CD4-positive, alpha-beta T cell treated with Interleukin-1 beta for 1 hour (primary cell): ENCODE data around the gene JADE1.

ENCODE experiments used
- DNase-seq, 2 donors: peaks; one replicate each; pipeline ENCODE4 v3.0.0-alpha.2; 2020 to 2022

The JADE1 gene

DNA sequence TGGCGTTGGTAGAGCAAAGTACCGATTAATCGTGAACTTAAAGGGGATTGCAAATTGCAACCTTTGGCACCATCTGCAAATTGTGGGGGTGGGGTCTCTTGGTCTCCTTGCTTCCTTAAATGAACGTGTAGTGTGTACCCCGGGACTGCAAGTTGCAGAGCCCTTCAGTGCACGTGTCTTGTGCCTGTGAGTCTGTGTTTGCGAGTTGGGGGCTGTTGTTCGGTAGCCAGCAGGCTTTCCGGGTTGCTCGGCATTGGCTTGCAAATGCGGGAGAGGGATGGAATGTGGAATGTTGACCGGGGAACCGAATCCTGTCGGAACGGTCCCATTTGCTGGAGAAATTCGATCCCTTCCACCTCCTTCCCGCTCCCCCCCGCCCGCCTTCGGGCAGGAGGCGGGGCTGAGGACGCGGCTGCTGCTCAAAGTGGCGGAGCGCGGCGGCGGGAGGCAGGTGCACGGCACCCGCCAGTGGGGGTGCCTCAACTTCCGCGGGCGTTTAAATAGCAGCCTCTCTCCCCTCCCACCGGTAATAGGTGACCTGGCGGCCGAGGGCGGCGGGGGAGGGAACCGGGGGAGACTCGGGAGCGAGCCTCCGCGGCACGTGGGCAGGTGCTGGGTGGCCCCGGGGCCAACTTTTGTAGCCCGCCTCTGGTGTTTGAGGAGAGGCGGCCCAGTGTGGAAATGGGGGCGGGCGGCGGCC is 1.5 kb downstream of the JADE1 start:
- DNase-seq, result peak; percentile 87 to 88

DNA sequence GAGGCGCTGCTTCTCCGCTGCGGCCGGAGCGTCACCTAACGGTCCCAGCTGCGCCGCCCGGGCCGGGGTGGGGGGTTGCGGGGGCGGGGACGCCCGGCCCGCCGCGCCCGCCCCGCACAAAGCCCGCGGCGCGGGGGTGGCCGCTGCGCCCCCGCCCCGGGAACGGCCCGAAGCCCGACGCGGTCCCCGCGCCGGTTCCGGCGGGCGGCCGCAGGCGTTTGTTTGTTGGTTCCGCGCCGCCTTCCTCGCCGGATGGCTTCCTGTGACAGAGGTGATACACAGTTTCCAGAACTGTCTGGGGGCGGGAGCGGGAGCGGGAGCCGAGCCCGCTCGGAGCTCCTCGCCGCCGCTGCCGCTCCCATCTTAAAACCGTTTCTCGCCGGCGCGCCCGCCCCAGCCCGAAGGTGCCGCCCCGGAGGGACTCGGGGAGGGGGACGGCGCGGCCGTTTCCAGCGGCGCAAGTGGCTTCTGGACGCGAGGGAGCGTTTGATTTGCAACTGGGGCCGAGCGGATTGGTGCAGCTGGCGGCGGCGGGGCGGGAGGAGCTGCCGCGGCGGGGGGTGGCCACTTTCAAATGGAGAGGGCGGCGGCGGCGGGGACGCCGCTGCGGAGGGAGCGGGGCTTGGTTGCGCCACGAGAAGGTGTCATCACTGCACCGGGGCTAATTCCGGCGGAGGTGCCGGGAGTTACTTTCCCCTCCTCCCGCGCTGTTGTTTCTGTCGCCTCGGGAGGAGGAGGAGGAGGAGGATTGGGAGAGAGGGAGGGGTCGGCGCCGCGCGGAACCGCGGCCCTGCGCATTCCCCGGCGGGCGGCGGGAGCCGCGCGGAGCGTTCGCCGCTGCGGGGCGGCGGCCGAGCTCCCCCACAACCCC is 2.3 kb downstream of the JADE1 start:
- peak; percentile 82 for DNase-seq

DNA sequence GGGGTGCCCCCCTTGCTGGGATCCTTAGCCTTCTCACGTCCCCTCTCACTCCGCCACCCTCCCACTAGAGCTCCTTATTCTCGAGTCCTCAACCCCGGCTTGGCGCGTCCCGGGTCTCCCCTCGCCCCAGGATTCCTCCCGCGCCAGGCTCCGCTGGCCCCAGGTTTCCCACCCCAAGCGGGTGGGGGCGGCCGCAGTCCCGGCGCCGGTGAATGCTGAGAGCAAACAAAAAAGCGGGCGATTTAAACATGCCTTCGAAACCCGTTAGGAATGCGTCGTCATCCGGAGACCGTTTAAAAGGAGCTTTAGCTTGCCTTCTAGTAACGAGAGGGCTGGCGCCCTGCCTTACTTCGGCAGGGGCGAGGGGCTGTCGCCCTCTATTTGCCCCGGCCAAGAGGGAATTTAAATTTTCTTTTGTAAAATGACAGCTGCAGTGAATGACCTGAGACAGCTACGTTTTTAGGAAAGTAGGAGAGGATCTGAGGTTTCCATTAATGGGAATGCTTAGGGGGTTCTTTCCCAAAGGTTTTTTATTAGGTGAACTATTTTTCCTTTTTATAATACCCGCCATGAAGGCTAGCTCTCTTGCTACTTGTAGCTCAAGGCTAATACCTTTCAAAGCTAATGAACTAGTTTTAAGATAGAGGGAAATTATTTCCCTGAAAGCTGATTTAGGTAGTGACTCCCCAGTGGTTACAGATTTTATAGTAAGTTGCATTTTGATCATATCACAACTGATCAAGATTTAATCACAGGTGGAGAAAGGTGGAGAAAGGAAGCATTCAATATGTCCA is 3.1 kb downstream of the JADE1 start:
- peak; percentile 15 to 37 for DNase-seq

GRCh38 chr4:128813965-128814364 is 4.5 kb downstream of the JADE1 start:
- no peak for DNase-seq

DNA sequence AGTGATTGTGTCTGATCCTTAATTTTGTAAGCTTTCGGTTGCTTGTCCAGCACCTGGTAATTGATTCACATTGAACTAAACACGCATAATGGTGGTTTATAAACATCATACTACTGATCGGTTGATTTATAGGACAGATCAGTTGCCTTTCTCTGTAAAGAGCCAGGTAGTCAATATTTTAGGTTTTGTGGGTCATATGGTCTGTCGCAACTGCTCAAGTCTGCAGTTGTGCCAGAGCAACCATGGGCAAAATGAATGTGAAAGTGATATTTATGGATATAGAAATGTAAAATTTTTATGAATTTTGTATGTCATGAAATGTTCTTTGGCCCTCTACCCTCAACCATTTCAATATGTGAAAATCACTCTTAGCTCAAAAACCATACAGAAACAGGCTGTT is 8.9 kb downstream of the JADE1 start:
- no peak for DNase-seq

GRCh38 chr4:128819082-128819742 is 9.7 kb downstream of the JADE1 start:
- DNase-seq, result no peak

GRCh38 chr4:128820671-128821070 is 11.2 kb downstream of the JADE1 start:
- DNase-seq, result no peak

DNA sequence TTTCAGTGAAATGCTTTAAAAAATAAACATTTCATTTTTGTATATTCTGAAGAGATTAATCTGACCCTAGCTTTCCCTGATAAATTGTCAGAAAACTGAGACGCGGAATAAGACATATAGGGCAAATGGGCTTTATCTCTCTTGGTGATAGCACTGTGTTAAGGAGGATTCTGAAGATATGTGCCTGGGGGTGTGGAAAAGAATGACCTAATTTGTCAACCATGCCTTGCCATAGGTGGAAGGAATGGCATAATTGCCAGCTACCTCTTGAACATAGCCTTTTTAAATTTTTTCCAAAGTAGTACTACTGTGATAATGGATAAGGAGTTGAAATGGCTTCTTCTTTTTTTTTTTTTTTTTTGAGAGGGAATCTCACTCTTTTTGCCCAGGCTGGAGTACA is 11.7 kb downstream of the JADE1 start:
- no peak for DNase-seq

DNA sequence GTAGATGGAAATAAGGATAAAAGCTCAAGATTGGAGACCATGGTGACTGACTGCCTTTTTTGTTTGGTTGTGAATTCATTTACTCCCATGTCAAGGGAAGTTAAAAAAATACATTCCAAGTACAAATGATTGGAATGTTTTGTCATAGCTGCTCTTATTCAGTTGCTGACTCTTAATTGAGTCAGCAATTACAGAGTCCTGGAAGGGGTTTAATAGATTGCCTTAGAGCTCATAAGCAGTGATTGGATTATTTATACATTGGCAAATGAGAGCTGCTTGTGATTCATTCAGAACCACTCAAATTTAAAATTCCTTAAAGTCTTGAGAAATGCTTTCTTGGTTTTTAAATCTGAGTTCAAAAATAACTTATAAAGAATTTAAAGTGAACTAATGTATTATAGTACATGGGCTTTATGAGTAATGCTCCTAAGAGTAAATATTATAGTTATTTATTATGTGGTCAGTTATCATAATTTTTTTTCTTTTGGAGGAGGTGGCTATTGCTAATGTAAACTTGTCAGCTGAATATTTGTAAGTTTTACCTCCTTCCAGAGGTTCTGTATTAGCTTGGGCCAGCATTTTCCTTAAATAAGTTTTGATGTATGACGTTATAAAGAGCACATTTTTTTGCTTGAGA is 13.6 kb downstream of the JADE1 start:
- no peak for DNase-seq

DNA sequence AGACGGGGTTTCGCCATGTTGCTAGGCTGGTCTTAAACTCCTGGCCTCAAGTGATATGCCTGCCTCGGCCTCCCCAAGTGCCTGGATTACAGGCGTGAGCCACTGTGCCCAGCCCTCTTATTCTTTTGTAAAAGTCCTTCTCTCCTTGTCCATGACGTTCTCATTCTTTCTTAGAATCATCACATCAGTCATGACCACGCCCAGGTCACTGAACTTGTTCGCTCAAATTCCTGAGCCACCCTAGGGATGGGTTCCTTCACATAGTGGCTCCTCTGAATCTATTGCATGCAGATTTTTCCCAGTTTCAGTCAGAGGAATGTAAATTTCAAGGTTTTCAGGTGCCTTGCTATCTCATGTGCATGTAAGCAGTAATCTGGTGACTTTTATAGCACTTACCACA is 15.7 kb downstream of the JADE1 start:
- no peak for DNase-seq

DNA sequence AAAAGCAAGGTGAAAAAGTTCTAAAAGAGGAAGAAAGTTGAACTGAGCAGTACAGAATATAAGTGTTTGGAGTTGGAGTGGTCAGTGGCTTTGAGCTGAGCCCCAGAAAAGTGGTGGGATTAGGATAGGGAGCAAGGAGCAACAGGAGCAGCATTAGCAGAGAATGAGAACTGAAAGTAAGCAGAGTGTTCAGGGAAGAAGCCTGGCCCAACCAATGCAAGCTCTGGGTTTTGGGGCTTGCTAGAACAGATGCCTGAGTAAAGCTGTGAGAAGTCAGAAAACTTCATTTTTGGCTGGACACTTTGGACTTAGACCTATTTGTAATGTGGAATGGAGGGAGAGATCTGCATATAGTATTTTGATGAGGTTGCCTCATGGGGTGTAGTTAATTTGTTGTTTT is 17.8 kb downstream of the JADE1 start:
- DNase-seq, result no peak

- no peak for DNase-seq
Measured at GRCh38 chr4:128830906-128831503, 21.5 kb downstream of the JADE1 start.

- no peak for DNase-seq
Measured at GRCh38 chr4:128831531-128832242, 22.2 kb downstream of the JADE1 start.

DNA sequence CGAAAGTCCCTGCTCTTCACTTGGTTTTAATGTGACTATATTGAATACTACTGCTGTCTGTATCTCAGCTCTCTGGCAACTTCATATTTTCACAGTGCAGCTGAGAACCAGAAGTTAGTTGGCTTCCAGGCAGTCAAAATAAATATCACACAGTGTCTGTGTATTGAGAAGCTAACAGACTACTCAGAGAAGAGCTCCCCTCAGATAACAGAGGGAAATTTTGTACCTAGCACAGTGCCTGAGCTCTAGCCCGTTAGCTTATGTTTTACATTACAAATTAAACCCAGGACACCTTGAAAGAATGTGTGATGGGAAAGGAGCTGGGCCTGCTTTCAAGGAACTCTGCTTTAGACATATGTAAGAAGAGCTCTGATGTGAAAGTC is 22.7 kb downstream of the JADE1 start:
- no peak for DNase-seq

- no peak for DNase-seq
Measured at GRCh38 chr4:128835498-128836222, 26.2 kb downstream of the JADE1 start.

- DNase-seq, result no peak
Measured at GRCh38 chr4:128837198-128837597, 27.7 kb downstream of the JADE1 start.

GRCh38 chr4:128837679-128838078 is 28.2 kb downstream of the JADE1 start:
- DNase-seq, result no peak

DNA sequence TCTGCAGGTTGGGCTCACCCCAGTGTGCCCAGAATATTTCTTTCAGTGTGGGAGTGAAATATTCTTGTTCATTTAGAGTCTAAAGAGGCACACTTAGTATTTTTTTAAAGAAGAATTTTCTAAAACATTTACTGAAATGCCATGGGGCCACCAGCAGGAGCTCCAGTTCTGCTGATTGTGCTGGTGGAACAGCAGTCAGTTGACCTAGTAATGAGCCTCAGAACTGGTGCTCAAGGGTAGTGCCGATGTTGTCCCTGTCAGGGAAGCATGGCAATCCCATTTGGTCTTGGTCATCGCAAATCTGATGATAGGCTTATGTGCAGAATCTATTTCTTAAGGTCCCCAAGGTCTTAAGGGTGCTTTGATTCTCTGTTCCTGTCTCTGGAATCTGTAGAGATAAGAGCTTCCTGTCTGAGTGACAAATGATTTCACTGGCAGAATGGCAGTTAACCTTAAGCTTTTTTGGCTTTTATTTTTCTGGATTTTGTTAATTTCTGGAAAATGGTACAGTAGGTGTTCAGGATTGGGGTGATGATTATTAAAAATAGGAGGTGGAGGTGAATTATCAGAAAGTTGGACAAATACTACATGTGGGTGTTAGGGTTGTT is 31.3 kb downstream of the JADE1 start:
- no peak for DNase-seq

GRCh38 chr4:128841402-128841801 is 31.9 kb downstream of the JADE1 start:
- DNase-seq, result no peak

- DNase-seq, result no peak
Measured at GRCh38 chr4:128844931-128845330, 35.4 kb downstream of the JADE1 start.
